Measurements from ENCODE around the gene CELF4.

Gene CELF4

DNA sequence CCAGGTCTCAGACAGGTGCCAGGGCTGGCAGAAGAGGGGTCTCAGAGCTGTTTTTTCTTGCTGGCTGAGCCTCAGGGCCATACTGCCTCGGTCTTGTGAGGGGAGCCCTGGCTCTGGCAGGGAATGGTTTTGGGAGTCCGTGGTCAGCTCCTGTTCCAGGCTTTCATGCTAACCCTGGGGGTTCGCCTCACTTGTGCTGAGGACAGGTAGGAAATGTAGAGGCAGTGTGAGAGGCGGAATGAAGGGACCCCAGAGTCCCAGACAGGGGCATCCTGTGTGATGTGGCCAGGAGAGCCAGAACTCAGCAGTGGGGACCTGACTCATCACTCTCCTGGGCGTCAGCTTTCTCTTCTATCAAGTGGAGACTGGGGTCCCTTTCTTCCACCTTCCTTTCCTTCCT is 5.7 kb upstream of the CELF4 start:
- DNase-seq, result no peak

DNA sequence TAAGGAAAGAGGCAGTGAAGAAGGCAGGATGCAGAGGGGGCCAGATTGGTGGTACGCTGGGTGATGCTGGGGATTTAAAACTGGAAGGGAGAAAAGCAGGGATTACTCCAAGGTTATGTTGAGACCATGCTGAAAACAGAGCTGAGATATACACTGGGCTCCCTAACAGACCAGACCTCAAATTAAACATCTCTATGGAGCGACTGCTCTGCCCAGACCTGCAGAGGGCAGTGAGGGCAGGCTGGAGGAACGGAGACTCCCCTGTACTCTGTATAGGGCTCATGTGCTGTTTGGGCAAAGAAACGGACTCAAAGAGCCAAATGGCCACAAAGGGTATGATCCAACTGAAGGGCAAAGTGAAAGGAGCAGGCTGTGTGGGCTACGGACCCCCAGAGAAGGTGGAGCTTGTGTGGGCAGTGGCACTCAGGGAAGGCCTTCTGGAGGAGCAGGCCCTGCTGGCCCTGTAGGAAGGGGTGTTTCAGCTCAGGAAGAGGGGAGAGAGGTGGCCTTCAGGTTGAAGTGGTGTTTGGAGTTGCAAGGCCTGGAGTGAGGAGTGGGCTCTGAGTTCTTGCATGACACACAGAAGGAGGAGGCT is 4.8 kb upstream of the CELF4 start:
- DNase-seq, result no peak

DNA sequence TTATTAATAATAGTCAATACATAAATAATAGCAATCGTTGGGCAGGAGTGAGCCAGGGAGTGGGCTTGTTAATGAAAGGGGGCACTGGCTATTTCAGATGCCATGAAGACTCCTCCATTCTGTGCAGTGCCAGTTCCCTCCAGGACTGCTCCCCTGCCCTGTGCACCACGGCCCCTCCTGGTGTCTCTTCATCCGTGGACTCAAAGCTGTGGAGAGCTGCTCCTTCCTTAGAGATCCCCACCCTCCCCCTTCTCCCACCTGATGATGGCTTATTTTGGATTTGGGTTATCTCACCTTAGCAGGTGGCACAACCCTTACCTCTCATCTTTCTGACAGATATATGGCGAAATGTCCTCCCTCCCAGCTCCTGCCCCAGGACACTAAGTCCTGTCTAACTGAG is 3.1 kb upstream of the CELF4 start:
- no peak for DNase-seq

DNA sequence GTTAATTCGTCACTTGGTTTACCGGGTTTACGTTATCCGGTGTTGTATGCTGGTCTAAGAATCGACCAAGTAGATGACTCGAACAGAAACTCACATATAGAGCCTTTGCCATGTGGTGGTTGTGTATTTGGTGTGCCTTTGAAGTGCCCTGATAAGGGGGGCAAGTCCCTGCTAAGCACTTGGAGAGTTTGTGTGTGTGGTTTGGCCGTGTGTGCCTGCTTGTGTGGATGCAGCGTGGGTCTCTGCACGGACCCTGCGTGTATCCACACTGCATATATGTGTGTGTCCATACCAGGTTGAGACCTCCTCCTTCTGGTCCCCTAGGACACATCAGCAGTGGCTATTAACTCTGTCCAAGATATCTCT is 2.4 kb upstream of the CELF4 start:
- no peak for DNase-seq

DNA sequence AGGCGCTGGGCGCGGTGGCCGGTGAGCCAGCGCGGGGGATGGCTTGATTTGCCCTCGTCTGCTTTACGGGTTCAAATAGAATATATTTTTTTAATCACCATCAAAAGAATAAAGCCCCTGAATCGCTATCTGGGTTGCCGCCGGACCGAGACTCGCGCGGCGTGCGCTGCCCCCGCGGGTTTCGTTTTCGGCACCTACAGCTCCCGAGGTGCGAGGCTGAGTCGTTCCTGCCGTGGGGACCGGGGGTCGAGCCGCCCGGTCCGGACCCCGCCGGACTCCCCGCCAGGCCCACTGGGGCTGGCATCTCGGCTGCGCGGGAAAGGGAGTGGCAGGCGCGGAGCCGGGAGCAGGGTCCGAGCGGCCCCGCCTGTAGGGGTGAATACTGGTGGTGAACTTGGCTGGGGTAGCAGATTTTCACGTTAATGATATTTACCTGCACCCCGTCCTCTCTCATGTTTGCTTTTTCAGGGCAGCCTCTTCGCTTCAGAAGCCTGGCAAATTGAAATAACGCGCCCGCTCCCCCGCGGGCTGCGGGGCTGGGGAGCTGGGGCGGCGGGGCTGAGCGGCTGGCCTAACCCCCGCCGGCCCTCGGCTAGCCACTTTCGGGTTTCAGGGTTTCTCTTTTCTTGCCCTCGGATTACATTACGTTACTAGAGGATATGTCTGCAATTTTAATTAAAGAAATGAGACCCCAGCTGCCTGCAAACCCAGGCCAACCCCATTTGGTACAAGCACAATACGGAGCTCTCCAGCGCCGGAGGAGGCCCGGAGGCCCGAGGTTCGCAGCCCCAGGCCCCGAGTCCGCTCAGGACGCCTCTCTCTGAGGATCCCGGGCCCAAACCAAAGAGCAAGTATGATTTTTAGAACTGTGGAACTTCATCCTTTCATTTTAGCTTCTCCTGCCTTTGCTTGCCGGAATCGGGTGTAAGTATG is 1.7 kb upstream of the CELF4 start:
- DNase-seq, result no peak

DNA sequence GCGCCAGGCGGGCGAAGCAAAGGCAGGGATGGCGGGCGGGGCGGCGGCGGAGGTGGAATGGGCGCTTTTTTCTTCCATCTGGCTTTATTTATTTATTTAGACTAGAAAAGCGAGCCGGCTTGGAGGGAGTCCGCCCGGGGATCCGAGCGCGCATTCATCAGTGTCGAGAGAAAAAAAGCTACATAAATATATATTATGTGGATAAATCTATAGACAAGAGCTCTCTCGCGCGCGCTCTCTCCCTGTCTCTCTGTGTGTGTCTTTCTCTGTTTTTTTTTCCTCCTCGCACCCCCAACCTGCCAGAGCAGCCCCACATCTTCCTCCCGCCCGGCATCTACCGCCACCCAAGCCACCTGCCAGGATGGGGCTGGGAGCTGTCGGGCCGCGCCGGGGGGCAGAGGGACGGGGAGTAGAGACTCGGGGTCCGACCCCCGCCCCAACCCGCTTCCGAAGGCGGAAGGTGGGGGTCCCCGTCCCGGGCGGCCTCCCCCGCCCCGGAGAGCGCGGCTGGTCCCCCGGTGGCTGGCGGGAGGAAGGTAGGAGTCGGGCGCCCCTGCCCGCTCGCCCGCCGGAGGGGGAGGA is 972 bp upstream of the CELF4 start:
- DNase-seq, result no peak

DNA sequence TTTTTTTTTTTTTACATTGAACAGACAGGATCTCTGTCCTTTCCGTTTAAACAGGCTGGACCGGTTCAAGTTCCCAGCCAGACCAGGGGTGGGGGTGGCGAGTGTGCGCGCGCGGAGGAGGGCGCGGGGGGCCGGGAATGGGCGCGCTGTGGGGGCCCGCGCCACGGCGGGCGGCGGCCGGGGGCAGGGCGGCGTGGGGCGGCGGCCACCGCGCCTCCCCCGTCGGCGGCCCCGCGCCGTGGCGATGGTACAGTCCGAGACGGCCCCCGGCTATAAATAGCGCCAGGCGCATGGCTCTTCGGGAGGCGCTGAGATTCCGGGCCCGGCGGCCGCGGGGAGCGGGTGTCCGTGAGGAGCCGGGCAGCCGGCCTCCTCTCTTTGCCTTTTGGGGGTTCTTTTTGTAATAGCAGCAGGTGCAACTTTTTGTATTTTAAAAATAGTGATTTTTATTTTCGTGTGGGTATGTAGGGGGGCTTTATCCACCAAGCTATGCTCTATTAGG is 430 bp upstream of the CELF4 start:
- no peak for DNase-seq

DNA sequence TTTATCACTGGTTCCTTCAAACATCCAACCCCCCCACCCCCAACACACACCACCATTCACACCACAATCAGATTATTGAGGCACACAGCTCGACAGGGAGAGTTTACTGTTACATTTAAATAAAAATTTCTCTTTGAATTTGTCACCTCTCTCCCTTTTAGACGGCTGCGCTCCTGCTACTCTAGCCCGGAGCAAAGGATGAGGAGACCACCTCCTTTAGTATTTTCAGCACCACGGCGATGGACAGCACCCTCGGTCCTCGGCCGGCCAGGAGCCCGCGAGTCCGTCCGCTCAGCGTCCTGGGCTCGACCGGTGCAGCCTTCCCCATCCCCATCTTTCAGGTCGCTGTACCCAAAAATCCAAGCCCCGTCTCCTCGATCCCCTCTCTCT is 892 bp downstream of the CELF4 start:
- no peak for DNase-seq

DNA sequence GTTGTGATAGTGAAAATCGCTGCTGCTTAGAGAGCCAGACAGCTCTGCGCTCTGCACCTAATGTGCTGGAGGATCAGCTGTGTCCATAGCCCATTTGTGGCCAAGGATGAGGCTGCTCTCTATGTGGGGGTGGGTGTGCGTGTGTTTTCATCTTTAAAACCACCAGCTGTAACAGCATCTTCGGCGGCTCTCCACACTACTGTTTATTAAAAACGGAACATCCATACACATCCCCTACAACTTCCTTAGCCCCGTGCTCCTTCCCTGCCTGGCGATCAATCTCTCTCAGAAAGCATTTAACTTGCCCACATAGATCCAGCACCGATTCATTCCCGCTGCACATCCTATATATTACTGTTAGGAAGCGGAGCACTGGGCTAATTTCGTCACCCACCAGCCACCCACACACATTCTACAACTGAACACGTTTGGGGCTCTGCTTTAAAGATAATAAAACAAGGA is 1.6 kb downstream of the CELF4 start:
- no peak for DNase-seq

DNA sequence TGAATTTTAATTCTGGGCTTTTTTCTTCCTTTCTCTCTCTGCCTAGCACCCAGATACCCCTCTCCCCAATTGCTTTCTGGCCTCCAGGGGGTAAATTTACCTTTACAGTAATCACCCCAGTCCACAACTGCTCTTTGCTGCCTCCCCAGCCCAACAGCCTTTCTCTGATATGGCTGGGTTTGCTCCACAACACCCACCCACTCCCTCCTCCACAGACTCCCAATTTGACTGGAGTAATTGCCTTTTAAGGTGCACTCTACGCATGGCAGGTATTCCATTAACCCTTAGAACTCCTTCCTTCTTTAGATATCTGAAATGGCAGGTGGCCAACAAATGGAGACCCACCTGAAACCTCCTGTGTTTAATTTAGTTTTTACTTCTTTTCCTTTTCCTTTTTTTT is 3.6 kb downstream of the CELF4 start:
- no peak for DNase-seq

DNA sequence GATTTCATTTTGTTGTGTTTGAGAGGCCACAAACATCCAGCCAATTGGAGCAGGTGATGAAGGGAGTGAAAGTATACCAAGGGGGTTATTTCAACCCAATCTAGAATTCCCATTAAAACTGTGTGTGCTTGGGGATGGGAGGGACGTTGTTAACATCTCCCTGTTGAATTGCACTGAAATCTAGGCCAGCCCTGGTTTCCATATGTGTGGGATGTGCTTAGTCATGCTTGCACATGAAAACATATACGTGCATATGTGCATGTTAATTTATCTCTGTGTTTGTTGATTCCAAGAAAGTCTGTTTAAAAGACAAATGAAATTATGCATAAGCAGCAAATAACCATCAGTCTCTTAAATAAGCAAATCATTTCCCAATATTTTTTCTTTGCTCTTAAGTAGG is 5.6 kb downstream of the CELF4 start:
- DNase-seq, result no peak

DNA sequence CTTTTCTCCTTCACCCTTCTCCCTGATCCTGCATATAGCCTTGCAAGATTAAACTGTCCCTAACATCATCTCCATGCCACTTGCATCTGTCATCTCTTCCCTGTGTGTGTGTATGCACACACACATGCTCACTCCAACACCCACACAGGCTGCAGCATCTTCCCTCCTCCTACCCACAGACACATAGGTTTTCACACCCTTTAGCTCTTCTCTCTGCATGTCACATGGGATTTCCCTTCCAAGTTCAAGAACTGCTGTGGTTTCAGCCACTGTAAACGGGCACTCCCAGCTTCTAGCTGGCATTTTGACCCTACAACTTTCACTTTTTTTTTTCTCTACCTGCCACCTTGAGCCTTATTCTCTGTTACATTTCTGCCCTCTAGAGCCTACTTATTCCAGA is 6.4 kb downstream of the CELF4 start:
- DNase-seq, result no peak

DNA sequence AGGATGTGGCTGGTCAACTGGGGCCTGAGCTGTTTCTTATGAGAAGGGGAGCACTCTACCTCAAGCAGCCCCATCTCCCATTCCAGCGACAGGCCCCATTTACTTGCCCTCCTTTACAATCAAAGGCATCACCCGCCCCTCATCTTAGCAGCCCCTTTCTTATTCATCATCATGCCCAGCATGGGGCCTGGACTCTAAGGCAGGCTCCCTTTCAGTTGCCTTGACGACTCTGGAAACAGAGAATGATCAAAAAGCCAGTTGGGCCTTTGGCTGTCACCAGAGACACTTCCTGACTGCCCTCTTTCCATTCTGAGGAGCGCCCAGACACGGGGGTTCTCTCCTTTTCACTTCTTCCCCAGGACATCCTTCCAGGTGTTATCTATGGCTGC is 11.2 kb downstream of the CELF4 start:
- DNase-seq, result no peak

DNA sequence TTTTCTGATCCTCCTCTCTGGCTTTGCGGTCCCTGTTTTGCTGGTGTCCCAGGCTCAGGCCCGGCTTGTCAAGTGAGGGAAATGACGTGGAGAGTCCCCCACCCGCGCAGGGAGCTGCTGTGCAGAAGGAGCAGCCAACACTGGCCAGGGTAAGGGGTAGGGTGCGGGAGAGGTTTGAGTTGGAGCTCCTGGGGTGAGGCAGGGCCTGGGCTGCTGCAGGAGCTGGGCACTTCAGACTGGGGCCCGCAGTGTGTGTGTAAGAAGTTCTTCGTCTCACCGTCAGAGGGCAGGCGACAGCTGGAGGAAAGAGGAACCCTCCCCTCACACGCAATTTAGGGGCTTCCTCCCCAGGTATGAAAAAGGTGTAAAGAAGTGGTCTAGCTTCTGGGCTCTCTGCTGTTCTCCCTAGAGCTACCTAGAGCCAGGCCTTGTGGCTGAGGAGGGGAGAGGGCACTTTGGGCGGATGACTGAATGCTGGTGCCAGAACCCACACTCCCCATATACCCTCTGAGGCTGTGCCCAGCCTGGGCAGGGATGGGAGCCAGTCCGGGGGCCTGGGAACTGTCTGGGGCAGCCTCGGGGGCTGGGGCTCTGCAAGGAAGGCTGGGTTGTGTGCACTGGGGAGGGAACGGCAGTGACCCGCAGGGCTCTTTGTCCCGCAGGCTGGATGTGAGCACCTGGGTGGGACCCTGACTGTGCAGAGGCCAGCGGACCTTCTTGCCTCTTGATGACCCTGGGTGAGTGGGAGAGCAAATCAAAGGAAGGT is 11.8 kb downstream of the CELF4 start:
- DNase-seq, result no peak

DNA sequence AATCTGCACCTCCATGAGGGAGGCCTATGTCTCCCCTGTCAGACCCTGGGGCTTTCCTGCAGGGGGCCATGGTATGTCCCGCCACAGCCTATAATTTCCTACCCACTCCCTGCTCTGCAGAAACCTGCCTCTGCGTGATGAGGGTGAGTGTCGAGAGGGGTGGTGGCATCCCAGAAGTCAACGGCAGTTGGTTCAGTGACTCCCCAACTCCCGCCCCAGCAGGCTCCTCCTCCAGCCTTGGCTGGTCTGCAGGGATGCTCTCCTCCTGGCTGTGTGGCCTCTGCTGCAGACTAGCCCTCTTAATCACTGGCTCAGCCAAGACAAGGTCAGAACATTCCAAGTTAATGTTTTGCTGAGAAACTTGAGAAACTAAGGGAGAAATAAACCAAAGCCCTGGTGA is 13.3 kb downstream of the CELF4 start:
- no peak for DNase-seq

DNA sequence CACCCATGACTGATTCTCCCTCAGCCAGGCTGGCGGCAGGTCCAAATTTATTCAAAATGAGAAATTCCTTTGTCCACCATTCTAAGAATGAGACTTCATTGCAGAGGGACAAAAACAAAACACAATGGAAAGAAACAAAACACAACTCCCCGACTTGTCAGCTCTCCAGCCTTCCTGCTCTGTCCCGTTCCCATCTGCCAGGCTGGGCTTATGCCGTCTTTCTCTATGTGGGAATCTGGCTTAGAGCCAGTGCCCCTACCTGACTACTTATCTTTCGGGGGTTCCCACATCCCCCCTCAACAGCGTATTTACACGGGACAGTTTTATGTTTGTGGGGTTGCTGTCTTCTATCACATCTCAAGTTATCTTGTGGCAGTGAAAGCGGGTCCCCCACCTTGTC is 13.8 kb downstream of the CELF4 start:
- no peak for DNase-seq

DNA sequence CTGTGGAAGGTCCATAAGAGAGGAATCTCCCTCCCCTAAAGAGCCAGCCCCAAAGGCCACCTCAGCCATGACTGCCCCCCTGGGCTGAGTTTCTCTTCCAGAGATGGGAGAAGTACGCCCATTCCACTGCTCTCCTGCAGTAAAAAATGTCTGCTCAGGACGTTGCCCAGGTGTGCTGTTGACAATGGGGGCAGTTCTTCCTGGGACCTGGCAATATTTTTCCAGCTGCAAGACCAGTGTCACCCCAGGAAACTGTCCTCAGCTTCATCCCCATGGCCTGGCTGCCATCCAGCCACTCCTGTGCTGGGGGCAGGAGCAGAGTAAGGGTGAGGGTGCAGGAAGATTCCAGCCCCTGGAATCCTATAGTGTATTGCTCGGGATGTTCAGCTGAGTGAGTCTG is 14.3 kb downstream of the CELF4 start:
- DNase-seq, result no peak

DNA sequence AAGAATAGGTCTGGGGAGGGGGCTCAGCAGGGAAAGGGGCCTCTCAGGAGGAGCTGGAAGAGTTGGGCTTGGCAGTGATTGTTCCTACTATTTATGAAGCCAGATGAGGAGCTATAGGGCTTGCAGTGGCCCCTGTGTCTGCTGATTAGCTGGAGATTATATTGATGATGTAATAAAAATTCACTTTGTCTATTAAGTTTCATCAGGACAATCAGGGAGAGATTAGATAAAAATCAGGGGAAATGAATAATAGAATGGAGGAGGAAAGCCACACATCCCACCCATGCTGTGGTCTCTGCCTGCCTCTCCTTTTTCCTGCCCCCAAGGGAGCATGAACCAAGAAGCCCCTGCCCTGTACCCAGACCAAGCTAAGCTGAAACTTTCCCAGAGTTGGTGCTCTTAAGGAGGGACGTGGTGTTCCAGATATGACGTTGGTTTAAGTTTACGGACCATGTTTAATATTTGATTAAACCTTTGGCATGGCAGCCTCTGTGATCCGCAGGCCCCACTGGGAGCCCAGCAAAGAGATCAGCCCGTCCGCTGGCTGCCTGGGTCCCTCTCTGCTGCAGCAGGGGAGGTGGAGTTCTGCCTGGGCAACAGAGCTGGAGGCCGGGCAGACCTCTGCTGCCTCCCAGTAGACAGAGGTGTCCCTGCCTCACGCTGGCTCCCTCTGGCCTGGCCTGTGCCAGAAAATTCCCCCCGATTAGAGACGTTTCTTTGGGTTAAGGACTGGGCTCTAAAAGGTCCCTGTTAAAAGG is 15.3 kb downstream of the CELF4 start:
- no peak for DNase-seq

DNA sequence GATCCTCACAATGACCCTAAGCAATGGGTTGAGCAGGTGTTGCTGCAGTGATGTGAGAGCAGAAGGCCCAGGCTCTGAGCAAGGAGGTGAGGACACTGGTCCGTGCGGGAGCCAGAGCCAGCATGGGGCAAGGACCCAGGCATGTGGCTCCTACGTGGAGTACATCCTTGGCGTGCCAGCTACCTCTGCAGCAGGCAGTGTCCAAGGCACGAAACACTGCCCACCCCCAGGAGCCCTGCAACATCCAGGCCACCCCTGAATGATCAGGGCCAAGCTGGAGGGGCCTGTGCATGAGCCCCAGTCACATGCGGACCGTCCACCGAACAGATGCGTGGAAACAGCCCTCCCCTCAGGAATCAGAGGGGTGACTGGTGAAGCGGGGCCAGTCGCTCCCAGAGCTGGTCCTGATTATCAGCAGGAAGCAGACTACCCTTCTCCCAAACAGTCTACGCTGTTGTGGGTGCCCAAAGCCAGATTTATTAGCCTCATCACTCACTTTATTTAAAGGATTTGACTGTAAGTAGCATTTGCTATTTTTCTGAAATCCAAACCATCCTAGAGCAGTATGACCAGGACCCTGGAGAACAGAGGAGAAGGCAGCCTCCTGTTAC is 16.8 kb downstream of the CELF4 start:
- DNase-seq, result no peak

DNA sequence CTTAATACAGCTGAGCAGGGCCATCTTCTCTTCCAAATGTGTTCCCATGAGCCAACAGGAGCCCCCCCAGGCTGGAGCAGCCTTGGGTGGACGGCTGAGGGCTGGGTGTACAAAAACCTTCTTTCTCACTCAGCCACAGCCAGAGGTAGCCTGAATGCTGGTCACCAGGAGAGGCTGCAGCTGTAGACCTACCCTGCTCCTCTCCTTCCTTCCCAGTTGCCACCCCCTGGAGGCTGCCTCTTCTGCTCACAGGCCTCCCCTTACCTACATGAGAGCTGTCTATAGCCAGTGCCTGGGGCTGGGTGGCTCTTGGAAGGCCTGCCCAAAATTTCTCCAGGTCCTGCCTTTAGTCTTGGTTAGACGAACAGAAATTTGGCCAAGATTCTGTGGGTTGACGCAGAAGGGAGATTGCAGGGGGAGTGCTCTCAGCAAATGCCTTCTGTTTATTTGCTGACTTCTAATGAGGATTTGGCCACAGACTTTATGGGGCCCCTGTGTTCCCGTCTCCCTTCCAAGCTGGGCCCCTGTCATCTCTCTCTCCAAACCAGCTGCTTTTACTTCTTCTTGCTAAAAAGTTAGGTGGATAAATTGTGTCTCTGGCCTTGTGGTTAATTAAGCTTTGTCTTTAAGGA is 18.3 kb downstream of the CELF4 start:
- no peak for DNase-seq

DNA sequence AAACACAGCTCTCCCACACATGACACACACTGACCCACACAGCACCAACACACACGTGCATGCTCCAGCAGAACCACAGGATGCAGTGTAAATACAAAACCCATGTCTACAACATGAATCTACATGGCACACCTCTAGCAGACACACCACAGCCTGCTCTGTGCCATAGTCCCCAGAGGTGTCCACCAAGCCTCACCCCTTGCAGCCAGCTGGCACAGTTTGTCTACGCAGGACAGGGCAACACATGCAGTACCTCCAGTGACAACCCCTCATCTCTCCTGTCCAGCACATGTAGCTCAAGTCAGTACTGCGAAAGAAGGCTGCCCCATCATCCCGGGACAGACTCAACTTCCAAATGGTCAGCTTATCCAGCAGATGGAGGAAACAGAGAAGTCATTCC is 18.9 kb downstream of the CELF4 start:
- DNase-seq, result no peak

DNA sequence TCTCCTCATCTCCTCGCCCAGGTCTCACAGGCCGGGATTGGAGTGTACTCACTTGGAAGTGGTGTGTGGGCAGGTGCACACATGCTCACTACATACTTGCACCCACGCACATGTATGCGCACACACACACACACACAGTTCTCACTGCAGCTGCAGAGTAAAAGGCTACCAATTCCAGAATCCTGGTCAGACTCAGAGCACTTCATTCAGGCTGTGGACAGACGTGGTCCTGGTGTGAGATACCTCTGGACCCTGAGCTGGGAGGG is 19.4 kb downstream of the CELF4 start:
- no peak for DNase-seq

Data from activated naive CD4-positive, alpha-beta T cell treated with Interleukin-2 at 50 U/mL for 16 hours (primary cell).